Measurements from ENCODE around the gene C1QTNF1.

GRCh38 chr17:79057737-79058385 lies 33.9 kb downstream of the C1QTNF1 start:
- TF ChIP-seq CTCF (optimal IDR thresholded peaks at IDR 0.05 in 1 of 3, IDR thresholded peaks at IDR 0.05 in 1 of 3, conservative IDR thresholded peaks at IDR 0.05 in 1 of 3; ENCODE audit: extremely low read depth in 1 of 3, insufficient read depth in 2 of 3, low read length in 3 of 3) (no peak), EZH2 (IDR thresholded peaks at IDR 0.05; ENCODE audit: low read length) (no peak)
